ENCODE results near the gene BTBD2.

BTBD2 gene

GRCh38 chr19:1991018-1991913 lies 24.2 kb downstream of the BTBD2 start:
- TF ChIP-seq TAF1 (IDR thresholded peaks at IDR 0.05; ENCODE audit: borderline replicate concordance, insufficient read depth, low read length) (no peak), SIN3A (IDR thresholded peaks at IDR 0.05; ENCODE audit: borderline replicate concordance, insufficient read depth, low read length) (no peak), FOXP2 (optimal IDR thresholded peaks at IDR 0.05; ENCODE audit: borderline replicate concordance, extremely low read depth, extremely low read length, insufficient read depth) (no peak), POLR2AphosphoS5 (IDR thresholded peaks at IDR 0.05; ENCODE audit: low read depth, low read length) (no peak)
- TF ChIP-seq, protein P1, sequence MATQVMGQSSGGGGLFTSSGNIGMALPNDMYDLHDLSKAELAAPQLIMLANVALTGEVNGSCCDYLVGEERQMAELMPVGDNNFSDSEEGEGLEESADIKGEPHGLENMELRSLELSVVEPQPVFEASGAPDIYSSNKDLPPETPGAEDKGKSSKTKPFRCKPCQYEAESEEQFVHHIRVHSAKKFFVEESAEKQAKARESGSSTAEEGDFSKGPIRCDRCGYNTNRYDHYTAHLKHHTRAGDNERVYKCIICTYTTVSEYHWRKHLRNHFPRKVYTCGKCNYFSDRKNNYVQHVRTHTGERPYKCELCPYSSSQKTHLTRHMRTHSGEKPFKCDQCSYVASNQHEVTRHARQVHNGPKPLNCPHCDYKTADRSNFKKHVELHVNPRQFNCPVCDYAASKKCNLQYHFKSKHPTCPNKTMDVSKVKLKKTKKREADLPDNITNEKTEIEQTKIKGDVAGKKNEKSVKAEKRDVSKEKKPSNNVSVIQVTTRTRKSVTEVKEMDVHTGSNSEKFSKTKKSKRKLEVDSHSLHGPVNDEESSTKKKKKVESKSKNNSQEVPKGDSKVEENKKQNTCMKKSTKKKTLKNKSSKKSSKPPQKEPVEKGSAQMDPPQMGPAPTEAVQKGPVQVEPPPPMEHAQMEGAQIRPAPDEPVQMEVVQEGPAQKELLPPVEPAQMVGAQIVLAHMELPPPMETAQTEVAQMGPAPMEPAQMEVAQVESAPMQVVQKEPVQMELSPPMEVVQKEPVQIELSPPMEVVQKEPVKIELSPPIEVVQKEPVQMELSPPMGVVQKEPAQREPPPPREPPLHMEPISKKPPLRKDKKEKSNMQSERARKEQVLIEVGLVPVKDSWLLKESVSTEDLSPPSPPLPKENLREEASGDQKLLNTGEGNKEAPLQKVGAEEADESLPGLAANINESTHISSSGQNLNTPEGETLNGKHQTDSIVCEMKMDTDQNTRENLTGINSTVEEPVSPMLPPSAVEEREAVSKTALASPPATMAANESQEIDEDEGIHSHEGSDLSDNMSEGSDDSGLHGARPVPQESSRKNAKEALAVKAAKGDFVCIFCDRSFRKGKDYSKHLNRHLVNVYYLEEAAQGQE (IDR thresholded peaks at IDR 0.05; ENCODE audit: insufficient read depth in 1 of 2, low read depth in 2 of 2, low read length in 2 of 2), result no peak

DNA sequence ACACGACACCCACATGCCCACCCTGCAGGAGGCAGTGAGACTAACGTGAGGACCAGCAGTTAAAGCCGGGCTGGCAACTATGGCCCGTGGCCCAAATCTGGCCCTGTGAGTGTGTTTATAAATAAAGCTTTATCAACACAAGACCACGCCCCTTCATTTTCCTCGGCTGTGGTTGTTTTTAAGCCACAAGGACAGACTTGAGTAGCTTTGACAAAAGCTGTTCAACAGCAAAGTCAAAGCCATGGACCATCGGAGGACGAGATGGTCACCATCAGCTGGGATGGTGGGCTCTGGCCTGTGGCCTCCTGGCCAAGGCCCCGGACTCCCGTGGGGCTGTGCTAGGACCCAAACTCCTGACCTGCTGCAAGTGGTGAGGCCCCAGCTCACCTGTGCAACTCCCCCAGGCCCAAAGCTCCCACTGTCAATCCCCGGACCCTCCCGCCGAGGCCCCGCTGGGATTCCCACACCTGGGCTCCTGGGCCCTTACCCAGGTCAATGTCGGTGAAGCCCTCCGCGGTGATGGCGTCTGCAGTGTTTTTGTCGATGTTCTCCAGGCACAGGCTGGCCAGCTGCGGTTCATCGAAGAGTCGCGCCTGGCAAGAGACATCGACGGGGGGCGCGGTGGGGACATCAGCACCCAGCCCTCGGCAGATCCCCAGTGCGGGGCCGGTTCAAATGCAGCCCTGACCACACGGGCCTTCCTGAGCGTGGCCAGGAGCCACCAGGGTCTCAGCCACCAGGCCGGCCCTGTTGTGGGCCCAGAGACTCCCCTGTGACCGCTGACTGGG lies 25.1 kb downstream of the BTBD2 start:
- TF ChIP-seq TAF1 (IDR thresholded peaks at IDR 0.05; ENCODE audit: borderline replicate concordance, insufficient read depth, low read length), result no peak
- no peak for TF ChIP-seq POLR2AphosphoS5 (IDR thresholded peaks at IDR 0.05; ENCODE audit: low read depth, low read length)
- TF ChIP-seq SIN3A (IDR thresholded peaks at IDR 0.05; ENCODE audit: borderline replicate concordance, insufficient read depth, low read length), result no peak
- TF ChIP-seq, protein P1 (IDR thresholded peaks at IDR 0.05; ENCODE audit: insufficient read depth in 1 of 2, low read depth in 2 of 2, low read length in 2 of 2), result no peak
- TF ChIP-seq FOXP2 (optimal IDR thresholded peaks at IDR 0.05; ENCODE audit: borderline replicate concordance, extremely low read depth, extremely low read length, insufficient read depth), result no peak

DNA sequence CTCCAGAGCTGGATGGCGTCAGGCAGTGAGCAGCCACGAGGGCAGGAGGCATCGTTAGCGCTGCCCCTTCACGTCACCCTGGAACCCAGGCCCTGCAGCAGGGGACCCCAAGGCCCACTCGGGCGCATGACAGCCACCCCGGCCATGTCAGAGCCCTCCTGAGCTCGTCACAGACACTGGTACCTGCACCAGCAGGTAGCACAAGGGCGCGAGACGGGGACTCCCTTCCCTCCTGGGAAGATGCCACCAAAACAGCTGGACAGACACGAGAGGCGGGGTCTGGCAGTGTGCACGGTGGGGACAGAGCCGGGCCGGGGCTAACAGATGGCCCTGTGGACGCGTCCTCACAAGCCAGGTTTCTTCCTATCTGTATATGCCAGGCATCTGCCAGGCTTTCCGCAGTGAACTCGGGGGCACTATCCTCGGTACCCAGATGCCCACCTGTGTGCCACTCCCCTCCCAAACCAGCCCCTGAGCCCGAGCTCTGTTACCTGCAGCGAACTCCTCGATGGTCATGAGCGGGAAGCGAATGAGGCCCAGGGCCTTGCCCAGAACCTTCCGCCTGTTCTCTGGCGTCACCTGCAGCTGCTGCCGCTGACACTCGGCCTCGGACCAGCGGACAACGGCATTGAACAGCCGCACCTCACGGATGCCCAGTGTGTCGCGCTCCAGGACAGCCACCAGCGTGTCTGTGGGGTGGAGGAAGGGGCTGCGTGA lies 25.8 kb downstream of the BTBD2 start:
- no peak for TF ChIP-seq SIN3A (IDR thresholded peaks at IDR 0.05; ENCODE audit: borderline replicate concordance, insufficient read depth, low read length)
- TF ChIP-seq TAF1 (IDR thresholded peaks at IDR 0.05; ENCODE audit: borderline replicate concordance, insufficient read depth, low read length), result no peak
- TF ChIP-seq, protein P1 (IDR thresholded peaks at IDR 0.05; ENCODE audit: insufficient read depth in 1 of 2, low read depth in 2 of 2, low read length in 2 of 2), result no peak
- no peak for TF ChIP-seq FOXP2 (optimal IDR thresholded peaks at IDR 0.05; ENCODE audit: borderline replicate concordance, extremely low read depth, extremely low read length, insufficient read depth)
- no peak for TF ChIP-seq POLR2AphosphoS5 (IDR thresholded peaks at IDR 0.05; ENCODE audit: low read depth, low read length)

DNA sequence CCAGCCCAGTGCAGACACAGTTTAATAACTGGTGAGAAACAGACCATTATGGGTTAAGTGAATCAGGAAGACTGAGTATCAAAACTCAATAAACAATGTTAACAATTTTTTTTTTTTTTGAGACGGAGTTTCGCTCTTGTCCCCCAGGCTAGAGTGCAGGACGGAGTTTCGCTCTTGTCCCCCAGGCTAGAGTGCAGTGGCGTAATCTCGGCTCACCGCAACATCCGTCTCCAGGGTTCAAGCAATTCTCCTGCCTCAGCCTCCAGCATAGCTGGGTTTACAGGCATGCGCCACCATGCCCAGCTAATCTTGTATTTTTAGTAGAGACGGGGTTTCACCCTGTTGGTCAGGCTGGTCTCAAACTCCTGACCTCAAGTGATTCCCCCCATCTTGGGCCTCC lies 27.1 kb downstream of the BTBD2 start:
- TF ChIP-seq POLR2AphosphoS5 (IDR thresholded peaks at IDR 0.05; ENCODE audit: low read depth, low read length), result 0 out of 2 replicates have a peak, but pooled peaks have one; percentile 0

Data from PFSK-1 (cell line).